Pancreas (tissue), 10 donors: ENCODE results near the gene UBAC1. TPM values are rescaled to one million over a fixed set of nuclear protein-coding genes. Genes with fewer than 3 reads are reported as not detected.

Experiments used
- ATAC-seq, 4 donors: fragments of 200-7000 bp; cut with Tn5 transposase; one replicate each; pipeline versions ENCODE4 v1.8.0 to v1.9.1; 2020; ENCODE audit warnings: mild to moderate bottlenecking in 4 of 4, moderate library complexity in 4 of 4
- DNase-seq, 6 donors: peaks; one replicate each; pipeline ENCODE4 v3.0.0-alpha.2; 2020
- FAIRE-seq: peaks from 2 replicates; lab custom pipeline; 2012; peaks lifted over from hg19 to GRCh38; lab: Jason Lieb, UNC
- H3K27ac ChIP-seq, 4 donors: fragments of 200-600 bp; sonication (generic); 1 replicate in 3 of 4; 2 replicates in 1 of 4; pipeline versions ENCODE4 v1.5.0 to v1.8.0; 2020
- H3K27me3 ChIP-seq, 4 donors: fragments of 200-600 bp; one replicate each; pipeline ENCODE4 v1.8.0; 2021
- H3K36me3 ChIP-seq, 3 donors: fragments of 200-600 bp; sonication (generic) in 1 of 3; one replicate each; pipeline versions ENCODE4 v1.5.0 to v1.8.0; 2020 to 2021
- H3K4me1 ChIP-seq, 3 donors: fragments of 200-600 bp; one replicate each; pipeline ENCODE4 v1.8.0; 2021
- H3K4me3 ChIP-seq, 4 donors: fragments of 200-600 bp; sonication (generic) in 2 of 4; one replicate each; pipeline versions ENCODE4 v1.5.0 to v1.8.0; 2020 to 2021
- H3K9me3 ChIP-seq, 4 donors: fragments of 200-600 bp; one replicate each; pipeline ENCODE4 v1.8.0; 2021
- WGBS, 2 donors: extraction: QIAGEN DNeasy Blood & Tissue Kit; methylation state at CpG; one replicate each; pipeline ENCODE4 v1.1.7; 2013; 5-methylcytosine and 5-hydroxymethylcytosine counted together
- intact Hi-C, 3 donors: fragments of 100-400 bp; cut with DNase I; formaldehyde crosslinking; loops; one replicate each; pipeline versions ENCODE4 v1.11.1 to v1.14.2; 2022
- polyA plus RNA-seq, 2 donors: library from polyadenylated mRNA; stranded (reverse); fragments of 200-250 nt; gene quantifications; one replicate each; pipeline ENCODE4 v1.2.3, GENCODE V29; 2013
- total RNA-seq, 6 donors: library from RNA; stranded (reverse); fragmentation: NEBNext Ultra II Directional in 4 of 6; extraction: Animal tissue kit (Norgen Biotek cat#: 25700) in 4 of 6; gene quantifications; one replicate each; pipeline versions ENCODE4 v1.2.1 to v1.2.4, GENCODE V29; 2021 to 2023
- TF ChIP-seq, protein P1 (sequence below), 4 donors: fragments of 200-600 bp; sonication (generic) in 3 of 4; IDR thresholded peaks; one replicate each; pipeline versions ENCODE4 v1.5.0 to v1.8.0; 2021; ENCODE audit warnings: antibody characterized with exemption in 4 of 4
- donor health status: healthy with polysubstance abuse.
- donor health status: DM: no; HTN: no; CAD: no; lungs with moderate emphysema.
- donor health status: DM: no; HTN: no; CAD: no.
- donor health status: control.
- donor health status: control.
- donor health status: Bipolar disorder and iron deficiency.
- donor health status: DM: yes; HTN: yes; CAD: no.
- donor health status: DM: no; HTN: no; CAD: no.
- donor health status: DM: no; HTN: no; CAD: no.
- donor health status: DM: yes; HTN: yes; CAD: no.

Gene UBAC1
- total and polyA plus RNA-seq, 8 donors, result 9.8 to 33.7 (median 14.4) TPM

DNA sequence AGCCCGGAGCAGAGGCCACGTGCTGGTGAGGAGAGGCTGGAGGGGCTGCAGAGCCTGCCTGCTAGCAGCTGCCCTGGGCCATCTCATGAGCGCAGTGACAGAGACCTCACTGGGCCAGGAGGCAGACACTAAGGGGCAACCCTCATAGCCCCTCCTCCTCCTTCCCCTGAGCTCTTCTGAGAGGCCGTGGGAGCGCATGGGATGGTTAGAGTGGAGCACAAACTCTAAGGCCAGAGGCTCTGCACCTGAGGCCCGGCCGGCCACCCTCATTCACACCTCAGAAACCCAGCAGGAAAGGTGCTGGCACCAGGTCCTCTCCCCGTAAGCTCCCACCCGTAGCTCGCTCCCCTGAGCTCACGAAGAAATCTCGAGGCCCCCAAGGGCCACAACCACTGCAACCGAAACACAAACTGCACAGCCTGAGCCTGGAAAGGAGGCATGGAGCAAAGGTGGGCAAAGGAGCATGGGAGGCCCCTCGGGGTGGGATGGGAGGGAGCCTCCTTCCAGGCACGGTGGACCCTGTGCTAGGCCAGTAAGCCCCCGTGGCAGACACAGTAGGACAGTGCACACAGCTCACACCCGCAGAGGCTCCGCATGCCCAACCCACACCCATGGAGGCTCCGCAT, 71.5 kb downstream of the UBAC1 start:
- H3K9me3 ChIP-seq, result no peaks in the 10 kb centered on the region
- peaks cover 0 to 11% (median 0%) of the 10 kb centered on the region in 3 donors for H3K4me1 ChIP-seq
- no peak for ATAC-seq
- H3K27ac ChIP-seq, result no peak overlapping the region
- FAIRE-seq, result no peak
- DNase-seq, result no peak
- H3K4me3 ChIP-seq, result no peak overlapping the region
- no peaks in the 10 kb centered on the region for H3K36me3 ChIP-seq
- 89 to 94% methylated on average over 19 of the region's 19 CpGs for WGBS, 2 donors
- intact Hi-C loops, result no loop called here
- no peaks in the 10 kb centered on the region for H3K27me3 ChIP-seq
- TF ChIP-seq, protein P1, sequence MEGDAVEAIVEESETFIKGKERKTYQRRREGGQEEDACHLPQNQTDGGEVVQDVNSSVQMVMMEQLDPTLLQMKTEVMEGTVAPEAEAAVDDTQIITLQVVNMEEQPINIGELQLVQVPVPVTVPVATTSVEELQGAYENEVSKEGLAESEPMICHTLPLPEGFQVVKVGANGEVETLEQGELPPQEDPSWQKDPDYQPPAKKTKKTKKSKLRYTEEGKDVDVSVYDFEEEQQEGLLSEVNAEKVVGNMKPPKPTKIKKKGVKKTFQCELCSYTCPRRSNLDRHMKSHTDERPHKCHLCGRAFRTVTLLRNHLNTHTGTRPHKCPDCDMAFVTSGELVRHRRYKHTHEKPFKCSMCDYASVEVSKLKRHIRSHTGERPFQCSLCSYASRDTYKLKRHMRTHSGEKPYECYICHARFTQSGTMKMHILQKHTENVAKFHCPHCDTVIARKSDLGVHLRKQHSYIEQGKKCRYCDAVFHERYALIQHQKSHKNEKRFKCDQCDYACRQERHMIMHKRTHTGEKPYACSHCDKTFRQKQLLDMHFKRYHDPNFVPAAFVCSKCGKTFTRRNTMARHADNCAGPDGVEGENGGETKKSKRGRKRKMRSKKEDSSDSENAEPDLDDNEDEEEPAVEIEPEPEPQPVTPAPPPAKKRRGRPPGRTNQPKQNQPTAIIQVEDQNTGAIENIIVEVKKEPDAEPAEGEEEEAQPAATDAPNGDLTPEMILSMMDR (IDR thresholded peaks at IDR 0.05), result no peak

DNA sequence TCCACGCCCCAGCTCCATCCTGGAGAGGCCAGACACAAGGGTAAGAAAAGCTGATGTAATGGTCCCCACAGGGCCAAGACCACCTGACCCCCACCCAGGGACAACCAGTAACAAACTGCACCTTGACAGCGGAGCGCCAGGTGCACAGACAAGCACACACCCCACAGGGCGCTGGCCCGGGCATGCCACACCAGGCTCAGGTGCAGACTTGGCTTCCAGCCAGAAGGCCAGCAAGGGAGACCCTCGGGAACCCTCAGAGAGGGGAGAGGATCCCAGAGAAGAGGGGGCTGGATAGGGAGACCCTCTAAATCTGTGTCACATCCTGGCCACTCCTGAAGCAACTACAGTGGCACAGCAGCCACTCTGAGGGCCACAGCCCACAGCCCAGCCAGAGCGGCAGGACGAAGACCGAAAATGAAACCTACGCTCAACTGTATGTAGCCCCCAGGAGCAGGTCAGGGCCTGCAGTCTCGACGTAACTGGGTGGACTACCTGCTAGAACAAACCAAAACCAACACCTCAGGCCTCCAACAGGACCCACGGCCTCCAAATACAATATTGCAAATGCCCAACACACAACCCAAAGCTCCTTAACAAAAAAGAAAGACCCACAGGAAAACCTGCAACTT, 72.3 kb downstream of the UBAC1 start:
- intact Hi-C loops, result no loop called here
- Histone ChIP-seq H3K4me3 (no peak overlapping the region), H3K9me3 (no peaks in the 10 kb centered on the region), H3K27me3 (no peaks in the 10 kb centered on the region), H3K27ac (no peak overlapping the region), H3K4me1 (peaks cover 0 to 11% (median 0%) of the 10 kb centered on the region in 3 donors), H3K36me3 (no peaks in the 10 kb centered on the region)
- ATAC-seq (no peak), FAIRE-seq (no peak), DNase-seq (no peak)
- TF ChIP-seq, protein P1 (IDR thresholded peaks at IDR 0.05), result no peak
- WGBS, 2 donors, result 82 to 83% methylated on average over 13 of the region's 13 CpGs

DNA sequence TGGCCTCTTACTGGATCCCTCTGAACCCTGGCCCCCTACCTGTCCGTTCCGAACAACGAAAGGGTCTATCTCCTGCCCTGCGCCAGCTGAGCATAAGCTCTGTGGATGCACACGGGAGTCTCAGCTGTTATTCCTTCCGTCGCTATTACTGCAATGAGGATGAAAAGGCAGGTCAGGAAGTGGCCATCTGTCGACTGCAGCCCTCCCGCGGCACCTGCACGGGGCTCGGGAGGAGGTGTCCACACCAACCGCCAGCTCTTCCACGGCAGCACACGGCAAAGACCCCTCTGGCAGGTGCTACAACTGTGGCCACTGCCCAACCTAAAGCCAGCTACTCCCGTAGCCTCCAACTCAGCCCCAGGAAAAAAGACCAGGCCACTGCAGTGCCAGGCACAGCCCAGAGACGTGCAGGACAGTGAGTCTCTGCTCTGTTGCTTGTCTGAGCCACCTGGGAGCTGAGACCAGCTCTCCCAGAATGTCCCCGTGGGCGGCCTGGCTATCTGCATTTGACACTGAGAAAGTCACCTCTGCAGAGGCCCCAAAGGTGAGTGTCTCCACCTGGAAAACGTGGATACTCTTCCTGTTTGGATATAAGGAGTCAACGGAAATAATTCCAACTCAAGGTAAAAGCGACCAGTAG, 72.9 kb downstream of the UBAC1 start:
- 85 to 87% methylated on average over 22 of the region's 22 CpGs for WGBS, 2 donors
- Histone ChIP-seq H3K4me3 (no peak overlapping the region), H3K27ac (no peak overlapping the region), H3K27me3 (no peaks in the 10 kb centered on the region), H3K36me3 (no peaks in the 10 kb centered on the region), H3K9me3 (no peaks in the 10 kb centered on the region), H3K4me1 (peaks cover 0 to 11% (median 0%) of the 10 kb centered on the region in 3 donors)
- ATAC-seq, result peak in 2 of 4 donors; percentile 33 to 37
- intact Hi-C loops, result no loop called here
- TF ChIP-seq, protein P1 (IDR thresholded peaks at IDR 0.05), result no peak
- DNase-seq, result no peak
- FAIRE-seq, result no peak

DNA sequence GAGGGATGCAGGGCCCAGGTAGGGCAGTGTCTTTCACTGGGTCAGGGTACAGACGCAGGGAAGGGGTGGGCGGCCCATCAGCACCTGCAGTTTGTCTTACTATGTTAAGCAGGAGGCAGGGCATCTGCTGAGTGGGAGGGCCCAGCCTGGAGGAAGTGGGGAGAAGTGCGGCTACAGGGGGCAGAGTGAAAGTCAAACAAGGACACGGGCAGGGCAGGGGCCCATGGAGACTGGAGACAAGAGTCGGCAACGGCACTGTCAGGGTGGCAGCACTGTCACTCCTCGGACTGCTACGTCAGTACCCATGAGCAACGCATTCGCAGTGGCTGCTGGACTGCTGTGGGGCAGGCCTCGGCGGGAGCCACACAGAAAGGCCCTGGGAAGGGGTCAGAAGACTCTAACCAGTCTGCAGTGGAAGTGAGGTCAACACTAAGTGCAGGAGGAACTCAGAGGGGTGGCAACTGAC, 73.6 kb downstream of the UBAC1 start:
- TF ChIP-seq, protein P1 (IDR thresholded peaks at IDR 0.05), result no peak
- 62 to 76% methylated on average over 12 of the region's 12 CpGs for whole genome bisulfite sequencing, 2 donors
- H3K4me1 ChIP-seq, result peaks cover 0 to 11% (median 0%) of the 10 kb centered on the region in 3 donors
- H3K27me3 ChIP-seq, result no peaks in the 10 kb centered on the region
- H3K27ac ChIP-seq, result no peak overlapping the region
- DNase-seq (no peak), FAIRE-seq (no peak), ATAC-seq (peak in 3 of 4 donors; percentile 19 to 52 (median 29))
- H3K9me3 ChIP-seq, result no peaks in the 10 kb centered on the region
- H3K36me3 ChIP-seq, result no peaks in the 10 kb centered on the region
- H3K4me3 ChIP-seq, result no peak overlapping the region
- intact Hi-C loops, result no loop called here
